ENCODE measurements around the gene NTM. TPM values are rescaled to one million over a fixed set of nuclear protein-coding genes. Genes with fewer than 3 reads are reported as not detected.

NTM gene
- total RNA-seq, 1 experiment from 2014 or later, result not detected

- Histone ChIP-seq H3K9me3 (ENCODE audit: control insufficient read depth in 1 of 2, insufficient read depth in 1 of 2, low read depth in 1 of 2, low read length in 2 of 2) (peaks cover 5 to 8% of the 10 kb centered on the region in 2 experiments; a peak in 2 of 4 replicates), H3K9me2 (ENCODE audit: insufficient read depth) (no peaks in the 10 kb centered on the region), H3K9ac (ENCODE audit: low read length) (no peak overlapping the region), H3K27ac (ENCODE audit: low read depth, low read length) (no peak overlapping the region), H4K20me1 (ENCODE audit: insufficient read depth) (no peaks in the 10 kb centered on the region), H3K36me3 (ENCODE audit: control insufficient read depth in 1 of 2, insufficient read depth in 2 of 2, low read length in 2 of 2) (no peaks in the 10 kb centered on the region), H3K4me3 (replicated peaks in 1 of 2; ENCODE audit: low read depth in 1 of 2, low read length in 2 of 2) (no peak overlapping the region), H2AFZ (ENCODE audit: low read depth, low read length, poor library complexity, severe bottlenecking) (no peak overlapping the region), H3K79me2 (ENCODE audit: insufficient read depth, low read length) (no peaks in the 10 kb centered on the region), H3K4me1 (ENCODE audit: control insufficient read depth in 1 of 2, insufficient read depth in 2 of 2, low read length in 2 of 2) (no peaks in the 10 kb centered on the region), H3K27me3 (ENCODE audit: insufficient read depth, low read length) (no peaks in the 10 kb centered on the region), H3K4me2 (ENCODE audit: low read length) (no peak overlapping the region)
- DNase-seq (ENCODE audit: low read depth, low spot score) (no peak), ATAC-seq (no peak)
- intact Hi-C loops (cut with micrococcal nuclease), result no loop called here
- ChIA-PET CTCF (no interaction called here), POLR2A (no interaction called here), RAD21 (ENCODE audit: low non-redundant PET in 1 of 2, low total read pairs in 2 of 2, uncharacterized antibody in 2 of 2, unreplicated experiment in 2 of 2) (no interaction called here)
- BruUV-seq (replicated peaks), result no TSS peak
- TF ChIP-seq ZNF274 (IDR thresholded peaks at IDR 0.05; ENCODE audit: low read depth, low read length) (no peak), POLR2AphosphoS5 (IDR thresholded peaks at IDR 0.05; ENCODE audit: low read depth, low read length) (no peak), EZH2phosphoT487 (IDR thresholded peaks at IDR 0.05; ENCODE audit: borderline replicate concordance) (no peak), CTCF (IDR thresholded peaks at IDR 0.05 in 2 of 3, conservative IDR thresholded peaks at IDR 0.05 in 1 of 3; ENCODE audit: borderline replicate concordance in 1 of 3, insufficient read depth in 1 of 3, low read depth in 2 of 3, low read length in 2 of 3) (no peak), EZH2 (IDR thresholded peaks at IDR 0.05) (no peak), ATF3 (IDR thresholded peaks at IDR 0.05) (no peak), ELF1 (IDR thresholded peaks at IDR 0.05; ENCODE audit: borderline replicate concordance, low read depth) (no peak), TCF7L2 (IDR thresholded peaks at IDR 0.05; ENCODE audit: borderline replicate concordance, extremely low read depth, insufficient read depth, insufficient read length) (no peak), EGR1 (IDR thresholded peaks at IDR 0.05; ENCODE audit: low read depth) (no peak), ZFX (IDR thresholded peaks at IDR 0.05) (no peak), YY1 (IDR thresholded peaks at IDR 0.05; ENCODE audit: extremely low read depth, insufficient replicate concordance, low read depth, low read length) (no peak), ZBTB33 (IDR thresholded peaks at IDR 0.05; ENCODE audit: extremely low read depth, insufficient replicate concordance, low read length) (no peak), RAD21 (IDR thresholded peaks at IDR 0.05; ENCODE audit: low read depth) (no peak), FOSL1 (IDR thresholded peaks at IDR 0.05; ENCODE audit: low read depth) (no peak), REST (IDR thresholded peaks at IDR 0.05; ENCODE audit: low read depth) (no peak), CEBPB (IDR thresholded peaks at IDR 0.05; ENCODE audit: low read depth) (no peak), POLR2A (IDR thresholded peaks at IDR 0.05; ENCODE audit: borderline replicate concordance, extremely low read depth, insufficient read depth, insufficient read length) (no peak), CBX3 (IDR thresholded peaks at IDR 0.05; ENCODE audit: low read depth) (no peak), JUND (IDR thresholded peaks at IDR 0.05) (no peak)
Measured at GRCh38 chr11:131764649-131765048, 394.2 kb downstream of the NTM start.

Data from HCT116 (cell line).